ENCODE data around the gene TMEM53.

DNA sequence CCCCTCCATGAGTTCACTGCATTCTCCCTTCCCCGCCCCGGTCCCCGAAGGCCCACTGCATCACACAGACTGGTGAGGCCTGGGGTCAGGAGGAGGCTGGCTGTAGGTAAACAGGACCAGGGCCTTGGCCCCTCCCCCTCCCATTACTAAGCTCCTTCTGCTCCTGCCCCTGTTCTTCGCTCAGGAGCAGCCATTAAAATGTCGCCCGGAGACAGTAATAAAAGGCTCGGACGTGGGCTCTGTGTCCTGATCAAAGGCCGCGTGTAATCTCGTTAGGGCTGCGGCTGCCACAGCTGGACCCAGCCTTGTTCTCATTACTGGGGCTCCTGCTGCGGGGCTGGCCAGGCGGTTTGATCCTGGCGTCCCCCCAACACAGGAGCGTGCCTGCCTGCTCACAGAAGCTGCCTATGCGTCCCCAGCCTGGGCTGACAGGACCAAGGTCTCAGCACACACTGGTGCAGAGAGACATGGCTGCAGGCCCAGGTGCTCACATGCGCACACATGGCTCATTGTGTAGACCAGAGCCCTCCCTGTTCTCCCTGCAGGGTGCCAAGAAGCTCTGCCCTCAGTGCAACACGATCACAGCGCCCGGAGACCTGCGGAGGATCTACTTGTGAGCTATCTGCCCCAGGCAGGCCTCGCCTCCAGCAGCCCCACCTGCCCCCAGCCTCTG lies 24.0 kb downstream of the TMEM53 start:
- TF ChIP-seq, protein P1, sequence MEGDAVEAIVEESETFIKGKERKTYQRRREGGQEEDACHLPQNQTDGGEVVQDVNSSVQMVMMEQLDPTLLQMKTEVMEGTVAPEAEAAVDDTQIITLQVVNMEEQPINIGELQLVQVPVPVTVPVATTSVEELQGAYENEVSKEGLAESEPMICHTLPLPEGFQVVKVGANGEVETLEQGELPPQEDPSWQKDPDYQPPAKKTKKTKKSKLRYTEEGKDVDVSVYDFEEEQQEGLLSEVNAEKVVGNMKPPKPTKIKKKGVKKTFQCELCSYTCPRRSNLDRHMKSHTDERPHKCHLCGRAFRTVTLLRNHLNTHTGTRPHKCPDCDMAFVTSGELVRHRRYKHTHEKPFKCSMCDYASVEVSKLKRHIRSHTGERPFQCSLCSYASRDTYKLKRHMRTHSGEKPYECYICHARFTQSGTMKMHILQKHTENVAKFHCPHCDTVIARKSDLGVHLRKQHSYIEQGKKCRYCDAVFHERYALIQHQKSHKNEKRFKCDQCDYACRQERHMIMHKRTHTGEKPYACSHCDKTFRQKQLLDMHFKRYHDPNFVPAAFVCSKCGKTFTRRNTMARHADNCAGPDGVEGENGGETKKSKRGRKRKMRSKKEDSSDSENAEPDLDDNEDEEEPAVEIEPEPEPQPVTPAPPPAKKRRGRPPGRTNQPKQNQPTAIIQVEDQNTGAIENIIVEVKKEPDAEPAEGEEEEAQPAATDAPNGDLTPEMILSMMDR (IDR thresholded peaks at IDR 0.05), result no peak
- no peak for TF ChIP-seq POLR2AphosphoS5 (IDR thresholded peaks at IDR 0.05)
- no peak for TF ChIP-seq POLR2A (IDR thresholded peaks at IDR 0.05)
- TF ChIP-seq EP300 (IDR thresholded peaks at IDR 0.05), result no peak

All from stomach (tissue), 4 donors.